Natural killer cell (primary cell): ENCODE measurements around the gene CEND1. TPM values are rescaled to one million over a fixed set of nuclear protein-coding genes. Genes with fewer than 3 reads are reported as not detected.

ENCODE experiments used
- ATAC-seq, 3 donors: fragments of 150-1000 bp in 2 of 3; fragments of 200-7000 bp in 1 of 3; cut with Tn5 transposase; 1 replicate in 1 of 3; 2 replicates in 2 of 3; pipeline ENCODE4 v1.10.0; 2021; ENCODE audit warnings: mild to moderate bottlenecking in 2 of 3, moderate library complexity in 2 of 3
- DNase-seq, 2 donors: peaks; one replicate each; pipeline versions ENCODE4 v3.0.0 to v3.0.0-alpha.2; 2013 to 2021; ENCODE audit warnings: mixed read lengths in 1 of 2
- H3K27ac ChIP-seq: one replicate; pipeline ENCODE4 v1.5.1; 2013; ENCODE audit warnings: mild to moderate bottlenecking, low read length
- H3K27me3 ChIP-seq: one replicate; pipeline ENCODE4 v1.6.1; 2013; ENCODE audit warnings: low read length; ENCODE audit not compliant: control insufficient read depth, insufficient read depth
- H3K36me3 ChIP-seq: one replicate; pipeline ENCODE4 v1.6.1; 2013; ENCODE audit warnings: low read length; ENCODE audit not compliant: control insufficient read depth, insufficient read depth
- H3K4me1 ChIP-seq: one replicate; pipeline ENCODE4 v1.6.1; 2013; ENCODE audit warnings: low read length; ENCODE audit not compliant: control insufficient read depth, insufficient read depth
- H3K4me3 ChIP-seq: one replicate; pipeline ENCODE4 v1.5.1; 2013; ENCODE audit warnings: low read length
- H3K9me3 ChIP-seq: one replicate; pipeline ENCODE4 v1.6.1; 2013; ENCODE audit warnings: low read length; ENCODE audit not compliant: control insufficient read depth, insufficient read depth
- H3K27ac Mint-ChIP-seq, 2 donors: one replicate each; pipeline ENCODE4 v1.8.0; 2022; ENCODE audit warnings: mild to moderate bottlenecking in 2 of 2, mixed read lengths in 2 of 2, moderate library complexity in 1 of 2
- H3K27me3 Mint-ChIP-seq, 2 donors: one replicate each; pipeline ENCODE4 v1.8.0; 2022; ENCODE audit warnings: low read depth in 2 of 2, mixed read lengths in 2 of 2
- H3K36me3 Mint-ChIP-seq: one replicate; pipeline ENCODE4 v1.8.0; 2022; ENCODE audit warnings: mixed read lengths
- H3K4me1 Mint-ChIP-seq, 2 donors: one replicate each; pipeline ENCODE4 v1.8.0; 2022; ENCODE audit warnings: mixed read lengths in 2 of 2
- H3K4me3 Mint-ChIP-seq: one replicate; pipeline ENCODE4 v1.8.0; 2022; ENCODE audit warnings: mild to moderate bottlenecking, moderate library complexity, mixed read lengths
- H3K9me3 Mint-ChIP-seq, 2 donors: one replicate each; pipeline ENCODE4 v1.8.0; 2022; ENCODE audit warnings: mixed read lengths in 2 of 2
- WGBS: methylation state at CpG from one replicate; pipeline ENCODE4 v1.1.7; 2013; ENCODE audit warnings: missing lambda C conversion rate; ENCODE audit not compliant: insufficient coverage; 5-methylcytosine and 5-hydroxymethylcytosine counted together
- intact Hi-C: fragments of 100-400 bp; cut with micrococcal nuclease; formaldehyde crosslinking; loops from one replicate; pipeline ENCODE4 v1.14.2; 2022
- total RNA-seq, 4 donors: library from RNA; stranded (reverse); fragments of 120-200 nt in 1 of 4; gene quantifications; one replicate each; pipeline versions ENCODE4 v1.2.3 to v1.2.4, GENCODE V29; 2013 to 2022
- TF ChIP-seq, protein P1 (sequence below): fragments of 200-600 bp; IDR thresholded peaks from one replicate; pipeline ENCODE4 v1.8.0; 2022; ENCODE audit warnings: antibody characterized with exemption

CEND1 gene
- total RNA-seq, 3 donors from 2014 or later (not counting 1 experiment from before 2014, with no cell fraction given) = not detected

DNA sequence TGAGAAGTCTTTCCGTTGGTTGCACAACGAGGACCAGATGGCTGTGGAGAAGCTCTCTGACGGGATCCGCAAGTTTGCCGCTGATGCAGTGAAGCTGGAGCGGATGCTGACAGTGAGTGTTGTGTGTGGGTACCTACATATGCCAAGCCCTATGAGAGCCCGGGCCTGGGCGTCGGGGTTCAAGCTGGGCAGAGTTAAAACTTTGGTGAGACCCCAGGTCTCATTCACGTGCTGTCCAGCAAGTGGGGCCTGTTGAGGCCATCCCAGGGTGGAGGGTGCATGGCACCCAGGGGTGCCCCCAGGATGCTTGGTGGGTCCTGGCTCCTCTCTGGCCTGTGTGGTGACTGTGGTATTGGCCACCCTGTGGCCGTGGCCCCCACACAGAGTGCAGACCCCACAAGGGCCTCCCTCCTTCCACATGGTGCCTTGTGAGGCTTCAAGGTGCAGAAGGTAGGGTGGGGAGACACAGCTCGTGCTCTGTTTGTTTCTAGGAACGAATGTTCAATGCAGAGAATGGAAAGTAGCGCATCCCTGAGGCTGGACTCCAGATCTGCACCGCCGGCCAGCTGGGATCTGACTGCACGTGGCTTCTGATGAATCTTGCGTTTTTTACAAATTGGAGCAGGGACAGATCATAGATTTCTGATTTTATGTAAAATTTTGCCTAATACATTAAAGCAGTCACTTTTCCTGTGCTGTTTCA is 25.4 kb downstream of the CEND1 start:
- no peak overlapping the region for H3K4me3 ChIP-seq
- DNase-seq (peak in 1 of 2 donors; percentile 6), ATAC-seq (no peak)
- Mint-ChIP-seq H3K9me3 (no peaks in the 10 kb centered on the region), H3K27ac (no peak overlapping the region), H3K4me3 (no peak overlapping the region), H3K36me3 (no peaks in the 10 kb centered on the region), H3K27me3 (no peaks in the 10 kb centered on the region), H3K4me1 (no peaks in the 10 kb centered on the region)
- TF ChIP-seq, protein P1, sequence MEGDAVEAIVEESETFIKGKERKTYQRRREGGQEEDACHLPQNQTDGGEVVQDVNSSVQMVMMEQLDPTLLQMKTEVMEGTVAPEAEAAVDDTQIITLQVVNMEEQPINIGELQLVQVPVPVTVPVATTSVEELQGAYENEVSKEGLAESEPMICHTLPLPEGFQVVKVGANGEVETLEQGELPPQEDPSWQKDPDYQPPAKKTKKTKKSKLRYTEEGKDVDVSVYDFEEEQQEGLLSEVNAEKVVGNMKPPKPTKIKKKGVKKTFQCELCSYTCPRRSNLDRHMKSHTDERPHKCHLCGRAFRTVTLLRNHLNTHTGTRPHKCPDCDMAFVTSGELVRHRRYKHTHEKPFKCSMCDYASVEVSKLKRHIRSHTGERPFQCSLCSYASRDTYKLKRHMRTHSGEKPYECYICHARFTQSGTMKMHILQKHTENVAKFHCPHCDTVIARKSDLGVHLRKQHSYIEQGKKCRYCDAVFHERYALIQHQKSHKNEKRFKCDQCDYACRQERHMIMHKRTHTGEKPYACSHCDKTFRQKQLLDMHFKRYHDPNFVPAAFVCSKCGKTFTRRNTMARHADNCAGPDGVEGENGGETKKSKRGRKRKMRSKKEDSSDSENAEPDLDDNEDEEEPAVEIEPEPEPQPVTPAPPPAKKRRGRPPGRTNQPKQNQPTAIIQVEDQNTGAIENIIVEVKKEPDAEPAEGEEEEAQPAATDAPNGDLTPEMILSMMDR = no peak
- intact Hi-C loops = no loop called here
- no peak overlapping the region for H3K27ac ChIP-seq
- H3K27me3 ChIP-seq = no peaks in the 10 kb centered on the region
- no peaks in the 10 kb centered on the region for H3K9me3 ChIP-seq
- 95% methylated on average over 18 of the region's 18 CpGs for WGBS
- H3K4me1 ChIP-seq = no peaks in the 10 kb centered on the region
- H3K36me3 ChIP-seq = peaks cover 44% of the 10 kb centered on the region

DNA sequence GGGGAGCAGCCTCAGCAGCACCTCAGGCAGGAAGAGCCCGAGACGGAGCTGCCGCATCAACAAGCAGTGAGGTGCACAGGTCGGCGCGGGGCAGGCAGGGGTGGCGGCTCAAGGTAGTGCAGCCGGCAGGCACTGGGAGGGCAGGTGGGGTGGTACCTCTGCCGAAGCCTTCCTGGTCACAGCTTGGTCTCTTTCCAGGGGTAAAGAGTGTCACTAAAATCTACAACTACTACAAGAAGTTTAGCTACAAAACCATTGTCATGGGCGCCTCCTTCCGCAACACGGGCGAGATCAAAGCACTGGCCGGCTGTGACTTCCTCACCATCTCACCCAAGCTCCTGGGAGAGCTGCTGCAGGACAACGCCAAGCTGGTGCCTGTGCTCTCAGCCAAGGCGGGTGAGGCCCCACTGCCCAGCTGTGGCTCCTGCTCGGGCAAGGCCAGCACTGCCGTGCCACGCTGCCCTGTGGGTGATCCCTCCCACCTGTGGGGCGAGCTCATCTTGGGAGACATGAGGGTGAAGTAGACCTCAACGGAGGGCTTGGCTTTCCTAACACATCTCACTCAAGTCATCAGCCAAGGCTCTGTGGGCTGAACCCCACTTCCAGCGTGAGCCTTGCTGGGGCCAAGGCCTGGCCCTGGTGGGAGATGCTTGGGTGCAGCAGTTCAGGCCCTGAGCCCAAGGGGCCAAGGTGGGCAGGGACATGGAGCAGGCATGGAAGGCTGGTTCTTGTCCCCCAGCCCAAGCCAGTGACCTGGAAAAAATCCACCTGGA is 26.2 kb downstream of the CEND1 start:
- Mint-ChIP-seq H3K36me3 (no peaks in the 10 kb centered on the region), H3K4me3 (no peak overlapping the region), H3K9me3 (no peaks in the 10 kb centered on the region), H3K4me1 (no peaks in the 10 kb centered on the region), H3K27me3 (no peaks in the 10 kb centered on the region), H3K27ac (no peak overlapping the region)
- no peak overlapping the region for H3K4me3 ChIP-seq
- intact Hi-C loops = no loop called here
- TF ChIP-seq, protein P1 = no peak
- no peak for ATAC-seq
- no peak overlapping the region for H3K27ac ChIP-seq
- peak in 1 of 2 donors; percentile 4 for DNase-seq
- no peaks in the 10 kb centered on the region for H3K9me3 ChIP-seq
- no peaks in the 10 kb centered on the region for H3K27me3 ChIP-seq
- 95% methylated on average over 21 of the region's 22 CpGs for WGBS
- no peaks in the 10 kb centered on the region for H3K4me1 ChIP-seq
- H3K36me3 ChIP-seq = peaks cover 51% of the 10 kb centered on the region

DNA sequence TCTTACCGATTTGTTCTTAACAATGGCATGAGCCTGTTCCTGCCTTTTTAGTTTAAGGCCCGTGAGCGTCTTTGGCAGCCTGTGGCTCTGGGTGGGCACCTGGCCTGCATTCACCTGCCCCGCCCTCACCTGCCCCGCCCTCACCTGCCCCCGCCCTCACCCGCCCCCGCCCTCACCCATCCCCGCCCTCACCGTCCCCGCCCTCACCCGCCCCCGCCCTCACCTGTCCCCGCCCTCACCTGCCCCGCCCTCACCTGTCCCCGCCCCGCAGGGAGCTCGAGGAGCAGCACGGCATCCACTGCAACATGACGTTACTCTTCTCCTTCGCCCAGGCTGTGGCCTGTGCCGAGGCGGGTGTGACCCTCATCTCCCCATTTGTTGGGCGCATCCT is 26.8 kb downstream of the CEND1 start:
- Mint-ChIP-seq H3K9me3 (no peaks in the 10 kb centered on the region), H3K4me3 (no peak overlapping the region), H3K36me3 (no peaks in the 10 kb centered on the region), H3K27ac (no peak overlapping the region), H3K4me1 (no peaks in the 10 kb centered on the region), H3K27me3 (no peaks in the 10 kb centered on the region)
- ATAC-seq (no peak), DNase-seq (no peak)
- Histone ChIP-seq H3K27me3 (no peaks in the 10 kb centered on the region), H3K4me3 (no peak overlapping the region), H3K36me3 (peaks cover 51% of the 10 kb centered on the region), H3K9me3 (no peaks in the 10 kb centered on the region), H3K27ac (no peak overlapping the region), H3K4me1 (no peaks in the 10 kb centered on the region)
- TF ChIP-seq, protein P1 = no peak
- intact Hi-C loops = no loop called here
- WGBS = 95% methylated on average over 12 of the region's 24 CpGs
